Neutrophil (primary cell): ENCODE measurements around the gene UBAP1.
"Not testable (repeated sequence)": the region's sequence is repeated elsewhere in the genome, so short reads cannot be mapped to it uniquely, and the experiment has no call there.

Source experiments
- H3K27ac ChIP-seq: fragments of 200-600 bp; sonication (generic); 2 replicates; pipeline ENCODE4 v1.5.1; 2016; ENCODE audit warnings: mild to moderate bottlenecking, moderate library complexity
- H3K27me3 ChIP-seq: fragments of 200-600 bp; sonication (generic); 2 replicates; pipeline ENCODE4 v1.6.0; 2016; ENCODE audit warnings: mild to moderate bottlenecking
- H3K36me3 ChIP-seq: fragments of 200-600 bp; sonication (generic); 2 replicates; pipeline ENCODE4 v1.5.1; 2017
- H3K4me1 ChIP-seq, 2 experiments: fragments of 200-600 bp in 1 of 2; sonication (generic) in 1 of 2; 1 replicate in 1 of 2; 2 replicates in 1 of 2; pipeline versions ENCODE4 v1.5.1 to v1.6.1; 2013 to 2016; ENCODE audit warnings: low read depth in 1 of 2, low read length in 1 of 2, mild to moderate bottlenecking in 1 of 2, moderate library complexity in 1 of 2; ENCODE audit not compliant: control insufficient read depth in 1 of 2, insufficient read depth in 1 of 2
- H3K4me3 ChIP-seq, 2 experiments: fragments of 200-600 bp in 1 of 2; sonication (generic) in 1 of 2; 1 replicate in 1 of 2; 2 replicates in 1 of 2; pipeline ENCODE4 v1.5.1; 2013 to 2016; ENCODE audit warnings: low read depth in 1 of 2, low read length in 1 of 2, mild to moderate bottlenecking in 1 of 2, moderate library complexity in 1 of 2
- H3K9me3 ChIP-seq: fragments of 200-600 bp; sonication (generic); 2 replicates; pipeline ENCODE4 v1.5.1; 2016
- CTCF ChIP-seq: fragments of 200-600 bp; sonication (generic); IDR thresholded peaks from 2 replicates; pipeline ENCODE4 v1.5.1; 2016; ENCODE audit warnings: antibody characterized with exemption

UBAP1 gene

GRCh38 chr9:34178436-34179212 is at the start of gene UBAP1:
UBAP1 (plus strand) TSS chr9:34179043; CDS start chr9:34220915, 41,872 bp downstream.
- H3K4me3 ChIP-seq, result peak within 1 kb of the TSS; percentile 83 to 100
- peaks cover 9% of the 10 kb centered on the region for H3K36me3 ChIP-seq
- H3K27ac ChIP-seq, result peak within 1 kb of the TSS; percentile 87
- TF ChIP-seq CTCF, result peak; percentile 70
- H3K27me3 ChIP-seq, result no peaks in the 10 kb centered on the region
- peaks cover 41 to 56% of the 10 kb centered on the region in 2 experiments for H3K4me1 ChIP-seq
- no peaks in the 10 kb centered on the region for H3K9me3 ChIP-seq

GRCh38 chr9:34131571-34131970 is 47.3 kb upstream of the UBAP1 start:
- H3K4me1 ChIP-seq, result peaks cover 4 to 10% of the 10 kb centered on the region in 2 experiments
- no peaks in the 10 kb centered on the region for H3K9me3 ChIP-seq
- H3K27ac ChIP-seq, result no peak overlapping the region
- no peaks in the 10 kb centered on the region for H3K27me3 ChIP-seq
- H3K36me3 ChIP-seq, result no peaks in the 10 kb centered on the region
- H3K4me3 ChIP-seq, result no peak overlapping the region
- no peak for TF ChIP-seq CTCF

GRCh38 chr9:34133436-34133949 is 45.4 kb upstream of the UBAP1 start:
- H3K27me3 ChIP-seq, result no peaks in the 10 kb centered on the region
- TF ChIP-seq CTCF, result no peak

GRCh38 chr9:34134521-34134920 is 44.3 kb upstream of the UBAP1 start:
- Histone ChIP-seq H3K9me3 (no peaks in the 10 kb centered on the region), H3K27me3 (no peaks in the 10 kb centered on the region), H3K4me1 (peaks cover 0 to 2% of the 10 kb centered on the region in 2 experiments), H3K4me3 (no peak overlapping the region), H3K27ac (no peak overlapping the region), H3K36me3 (no peaks in the 10 kb centered on the region)
- no peak for TF ChIP-seq CTCF

More at GRCh38 chr9:34133436-34133949, 45.4 kb upstream of the UBAP1 start:
- H3K9me3 ChIP-seq, result no peaks in the 10 kb centered on the region
- H3K4me1 ChIP-seq, result no peaks in the 10 kb centered on the region
- no peak overlapping the region for H3K4me3 ChIP-seq
- no peak overlapping the region for H3K27ac ChIP-seq
- H3K36me3 ChIP-seq, result no peaks in the 10 kb centered on the region

- peaks cover 9 to 10% of the 10 kb centered on the region in 2 experiments for H3K4me1 ChIP-seq
- H3K9me3 ChIP-seq, H3K27me3 ChIP-seq, H3K4me3 ChIP-seq, H3K36me3 ChIP-seq, H3K27ac ChIP-seq: not testable (repeated sequence)
Measured at GRCh38 chr9:34138644-34139043, 40.2 kb upstream of the UBAP1 start.

- no peaks in the 10 kb centered on the region for H3K36me3 ChIP-seq
- H3K27me3 ChIP-seq, result no peaks in the 10 kb centered on the region
- no peak overlapping the region for H3K27ac ChIP-seq
- H3K4me1 ChIP-seq, result peaks cover 9 to 10% of the 10 kb centered on the region in 2 experiments
- no peak for TF ChIP-seq CTCF
- H3K4me3 ChIP-seq, result no peak overlapping the region
- no peaks in the 10 kb centered on the region for H3K9me3 ChIP-seq
Measured at GRCh38 chr9:34139477-34140146, 39.2 kb upstream of the UBAP1 start.
